ENCODE measurements around the gene KRTAP5-4. TPM values are rescaled to one million over a fixed set of nuclear protein-coding genes. Genes with fewer than 3 reads are reported as not detected.

KRTAP5-4 gene
- total and polyA plus RNA-seq, 2 donors (not counting 1 experiment from before 2014, with no cell fraction given) = not detected

DNA sequence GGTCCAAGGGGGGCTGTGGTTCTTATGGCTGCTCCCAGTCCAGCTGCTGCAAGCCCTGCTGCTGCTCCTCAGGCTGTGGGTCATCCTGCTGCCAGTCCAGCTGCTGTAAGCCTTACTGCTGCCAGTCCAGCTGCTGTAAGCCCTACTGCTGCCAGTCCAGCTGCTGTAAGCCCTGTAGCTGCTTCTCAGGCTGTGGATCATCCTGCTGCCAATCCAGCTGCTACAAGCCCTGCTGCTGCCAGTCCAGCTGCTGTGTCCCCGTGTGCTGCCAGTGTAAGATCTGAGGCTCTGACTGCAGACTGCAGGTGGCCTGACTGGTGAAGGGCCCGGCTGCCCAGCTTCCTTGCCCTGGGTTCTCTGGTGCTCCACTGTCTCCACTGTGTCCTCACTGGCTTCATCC, 8.3 kb upstream of the KRTAP5-4 start:
- DNase-seq = no peak
- peaks cover 0 to 24% (median 6%) of the 10 kb centered on the region in 4 experiments for H3K27me3 ChIP-seq (replicated peaks in 1 of 4; ENCODE audit: control extremely low read depth in 1 of 4, control insufficient read depth in 3 of 4, insufficient read depth in 4 of 4, low read length in 3 of 4)
- no peak for TF ChIP-seq EZH2 (IDR thresholded peaks at IDR 0.05; ENCODE audit: borderline replicate concordance, insufficient read depth, low read depth, low read length, poor library complexity, severe bottlenecking)
- TF ChIP-seq CTCF (IDR thresholded peaks at IDR 0.05) = no peak
- no peak overlapping the region for H3K9ac ChIP-seq (ENCODE audit: low read length)
- no peak overlapping the region for H2AFZ ChIP-seq (ENCODE audit: insufficient read depth, low read depth, low read length, poor library complexity, severe bottlenecking)
- intact Hi-C loops (cut with micrococcal nuclease) = no loop called here
- no peaks in the 10 kb centered on the region for H3K36me3 ChIP-seq (replicated peaks in 1 of 2; ENCODE audit: control extremely low read depth in 1 of 2, control insufficient read depth in 1 of 2, extremely low read depth in 1 of 2, insufficient read depth in 2 of 2, low read length in 1 of 2)
- no peak overlapping the region for H3K4me2 ChIP-seq (replicated peaks; ENCODE audit: low read depth, low read length, poor library complexity, severe bottlenecking)
- H3K9me3 ChIP-seq (ENCODE audit: control extremely low read depth in 1 of 3, control insufficient read depth in 2 of 3, insufficient read depth in 1 of 3, low read length in 2 of 3) = no peaks in the 10 kb centered on the region
- peaks cover 54% of the 10 kb centered on the region for H3K27me3 Mint-ChIP-seq
- ATAC-seq (ENCODE audit: low read depth) = no peak
- 89% methylated on average over 2 of the region's 2 CpGs for WGBS (ENCODE audit: insufficient coverage)
- ChIA-PET CTCF (interaction anchor here (1.0 to 6.3 kb wide), 3 partner anchors 10 to 84 kb away, joined by 3 to 25 read pairs (median 13); no protein-coding TSS in a partner anchor), POLR2A (no interaction called here)
- no peaks in the 10 kb centered on the region for H3K9me3 Mint-ChIP-seq (ENCODE audit: insufficient read depth)
- H3K27ac ChIP-seq (ENCODE audit: low read length in 2 of 2) = no peak overlapping the region
- no peaks in the 10 kb centered on the region for H4K20me1 ChIP-seq (ENCODE audit: control insufficient read depth, insufficient read depth, low read length, poor library complexity, severe bottlenecking)
- no peak overlapping the region for H3K4me3 ChIP-seq (ENCODE audit: control extremely low read depth in 1 of 5, extremely low read depth in 1 of 5, insufficient read depth in 1 of 5, low read depth in 2 of 5, low read length in 4 of 5)
- no peak overlapping the region for H3K4me3 Mint-ChIP-seq
- no peak overlapping the region for H3K27ac Mint-ChIP-seq
- H3K4me1 Mint-ChIP-seq = peaks cover 3% of the 10 kb centered on the region
- H3K4me1 ChIP-seq (ENCODE audit: control insufficient read depth in 2 of 2, insufficient read depth in 2 of 2, low read length in 2 of 2) = peaks cover 7 to 8% of the 10 kb centered on the region in 2 donors
- no peaks in the 10 kb centered on the region for H3K79me2 ChIP-seq (ENCODE audit: control insufficient read depth, insufficient read depth, low read length)

- Mint-ChIP-seq H3K27ac (no peak within 1 kb of the TSS), H3K4me1 (peaks cover 3% of the 10 kb centered on the region), H3K9me3 (ENCODE audit: insufficient read depth) (no peaks in the 10 kb centered on the region), H3K4me3 (no peak within 1 kb of the TSS), H3K27me3 (peaks cover 52% of the 10 kb centered on the region)
- intact Hi-C loops (cut with micrococcal nuclease) = loop anchor here (2.0 kb wide), 2 partner anchors 35 to 427 kb away; no protein-coding TSS in a partner anchor
- CTCF ChIA-PET = interaction anchor here (0.9 to 6.3 kb wide), 2 partner anchors 55 to 83 kb away, joined by 4 to 25 read pairs; no protein-coding TSS in a partner anchor
- peaks cover 7 to 8% of the 10 kb centered on the region in 2 donors for H3K4me1 ChIP-seq (ENCODE audit: control insufficient read depth in 2 of 2, insufficient read depth in 2 of 2, low read length in 2 of 2)
- H3K4me3 ChIP-seq (ENCODE audit: control extremely low read depth in 1 of 5, extremely low read depth in 1 of 5, insufficient read depth in 1 of 5, low read depth in 2 of 5, low read length in 4 of 5) = no peak within 1 kb of the TSS
- H3K4me2 ChIP-seq (replicated peaks; ENCODE audit: low read depth, low read length, poor library complexity, severe bottlenecking) = peak within 1 kb of the TSS; percentile 43
- no peak within 1 kb of the TSS for H2AFZ ChIP-seq (ENCODE audit: insufficient read depth, low read depth, low read length, poor library complexity, severe bottlenecking)
- no peaks in the 10 kb centered on the region for H3K79me2 ChIP-seq (ENCODE audit: control insufficient read depth, insufficient read depth, low read length)
- DNase-seq = no peak
- no peaks in the 10 kb centered on the region for H3K9me3 ChIP-seq (ENCODE audit: control extremely low read depth in 1 of 3, control insufficient read depth in 2 of 3, insufficient read depth in 1 of 3, low read length in 2 of 3)
- no peaks in the 10 kb centered on the region for H4K20me1 ChIP-seq (ENCODE audit: control insufficient read depth, insufficient read depth, low read length, poor library complexity, severe bottlenecking)
- no peak for ATAC-seq (ENCODE audit: low read depth)
- no peak within 1 kb of the TSS for H3K27ac ChIP-seq (ENCODE audit: low read length in 2 of 2)
- no peak for TF ChIP-seq CTCF (IDR thresholded peaks at IDR 0.05)
- TF ChIP-seq EZH2 (IDR thresholded peaks at IDR 0.05; ENCODE audit: borderline replicate concordance, insufficient read depth, low read depth, low read length, poor library complexity, severe bottlenecking) = no peak
- POLR2A ChIA-PET = no interaction called here
- 65% methylated on average over 16 of the region's 26 CpGs for WGBS (ENCODE audit: insufficient coverage)
- peaks cover 0 to 24% (median 6%) of the 10 kb centered on the region in 4 experiments for H3K27me3 ChIP-seq (replicated peaks in 1 of 4; ENCODE audit: control extremely low read depth in 1 of 4, control insufficient read depth in 3 of 4, insufficient read depth in 4 of 4, low read length in 3 of 4)
- no peaks in the 10 kb centered on the region for H3K36me3 ChIP-seq (replicated peaks in 1 of 2; ENCODE audit: control extremely low read depth in 1 of 2, control insufficient read depth in 1 of 2, extremely low read depth in 1 of 2, insufficient read depth in 2 of 2, low read length in 1 of 2)
- no peak within 1 kb of the TSS for H3K9ac ChIP-seq (ENCODE audit: low read length)
Measured at GRCh38 chr11:1629326-1630185, 7.6 kb upstream of the KRTAP5-4 start, which contains the start of gene KRTAP5-5. TSS of gene KRTAP5-5 (plus strand) at chr11:1629775. CDS start at chr11:1629841, 66 bp downstream.

All from B cell (primary cell).